PC-9 (cell line): ENCODE data around the gene CDH13. TPM values are rescaled to one million over a fixed set of nuclear protein-coding genes. Genes with fewer than 3 reads are reported as not detected.

Source experiments
- BruUV-seq: library from RNA; stranded (reverse); fragments of 400-500 nt; replicated peaks from 2 replicates; lab custom pipeline; 2021; lab: Mats Ljungman, UMichigan
- CTCF ChIA-PET: fragments of 300-600 bp; sonication (Branson Sonifier 250); formaldehyde crosslinking; loops from one replicate; lab custom pipeline; 2022; ENCODE audit warnings: antibody characterized with exemption; lab: Charles Lee
- POLR2A ChIA-PET: fragments of 300-600 bp; sonication (Branson Sonifier 250); formaldehyde crosslinking; loops from one replicate; lab custom pipeline; 2022; ENCODE audit warnings: antibody characterized with exemption; ENCODE audit not compliant: unreplicated experiment; lab: Charles Lee
- DNase-seq, 2 experiments: peaks; one replicate each; pipeline versions ENCODE4 v3.0.0 to v3.0.0-alpha.2; 2015 to 2022; ENCODE audit warnings: mixed read lengths in 1 of 2
- H2AFZ ChIP-seq: fragments of 200-600 bp; sonication (generic); 2 replicates; pipeline ENCODE4 v1.8.1; 2017; ENCODE audit warnings: antibody characterized with exemption
- H3F3A ChIP-seq: fragments of 200-600 bp; sonication (generic); 2 replicates; pipeline ENCODE4 v1.8.1; 2017; ENCODE audit warnings: antibody characterized with exemption, mild to moderate bottlenecking, low read depth; ENCODE audit not compliant: insufficient read depth
- H3K27ac ChIP-seq: fragments of 200-600 bp; sonication (generic); 2 replicates; pipeline ENCODE4 v1.6.1; 2016; ENCODE audit warnings: mixed run types
- H3K27me3 ChIP-seq: fragments of 200-600 bp; sonication (generic); 2 replicates; pipeline ENCODE4 v1.6.1; 2016; ENCODE audit warnings: low read depth, mixed run types; ENCODE audit not compliant: insufficient read depth
- H3K36me3 ChIP-seq: fragments of 200-600 bp; sonication (generic); 2 replicates; pipeline ENCODE4 v1.6.1; 2016; ENCODE audit warnings: low read depth, mixed run types
- H3K4me1 ChIP-seq: fragments of 200-600 bp; sonication (generic); replicated peaks from 2 replicates; pipeline ENCODE4 v1.6.1; 2016; ENCODE audit warnings: mixed run types; ENCODE audit not compliant: insufficient read depth
- H3K4me2 ChIP-seq: fragments of 200-600 bp; sonication (generic); 2 replicates; pipeline ENCODE4 v1.6.1; 2017; ENCODE audit warnings: mixed run types
- H3K4me3 ChIP-seq: fragments of 200-600 bp; sonication (generic); 2 replicates; pipeline ENCODE4 v1.6.1; 2016; ENCODE audit warnings: mixed run types
- H3K79me2 ChIP-seq: fragments of 200-600 bp; sonication (generic); 2 replicates; pipeline ENCODE4 v1.6.1; 2017; ENCODE audit warnings: low read depth, mixed run types
- H3K9me2 ChIP-seq: fragments of 200-600 bp; sonication (generic); 2 replicates; pipeline ENCODE4 v1.8.1; 2017; ENCODE audit warnings: mild to moderate bottlenecking; ENCODE audit not compliant: insufficient read depth
- H3K9me3 ChIP-seq: fragments of 200-600 bp; sonication (generic); 2 replicates; pipeline ENCODE4 v1.8.1; 2016; ENCODE audit warnings: low read depth; ENCODE audit not compliant: insufficient read depth
- H4K20me1 ChIP-seq: fragments of 200-600 bp; sonication (generic); 2 replicates; pipeline ENCODE4 v1.8.1; 2017; ENCODE audit not compliant: insufficient read depth
- CTCF ChIP-seq: fragments of 200-600 bp; sonication (generic); conservative IDR thresholded peaks from 2 replicates; pipeline ENCODE4 v1.6.1; 2017; ENCODE audit warnings: mixed run types, antibody characterized with exemption, mild to moderate bottlenecking, moderate library complexity
- EZH2 ChIP-seq: fragments of 200-600 bp; sonication (generic); IDR thresholded peaks from 2 replicates; pipeline ENCODE4 v1.8.0; 2017; ENCODE audit warnings: antibody characterized with exemption, low read depth
- intact Hi-C: fragments of 100-400 bp; cut with micrococcal nuclease; formaldehyde crosslinking; loops from one replicate; pipeline ENCODE4 v1.10.0; 2022; ENCODE audit not compliant: unreplicated experiment
- total RNA-seq: library from RNA; stranded (reverse); gene quantifications from 2 replicates; pipeline ENCODE4 v1.2.3, GENCODE V29; 2021

The CDH13 gene
- total RNA-seq, 1 experiment from 2014 or later, result 0.24 TPM

GRCh38 chr16:82667437-82667836 lies 40.7 kb downstream of the CDH13 start:
- DNase-seq, result no peak
- Histone ChIP-seq H3K36me3 (no peaks in the 10 kb centered on the region), H3K4me1 (no peaks in the 10 kb centered on the region), H2AFZ (no peak overlapping the region), H3K9me2 (no peaks in the 10 kb centered on the region), H3K4me2 (no peak overlapping the region), H3F3A (no peaks in the 10 kb centered on the region), H3K27ac (no peak overlapping the region), H3K4me3 (no peak overlapping the region), H3K27me3 (peaks cover 48% of the 10 kb centered on the region), H3K9me3 (no peaks in the 10 kb centered on the region), H4K20me1 (no peaks in the 10 kb centered on the region), H3K79me2 (no peaks in the 10 kb centered on the region)
- BruUV-seq, result no TSS peak
- ChIA-PET POLR2A (no interaction called here), CTCF (no interaction called here)
- intact Hi-C loops, result no loop called here
- TF ChIP-seq EZH2, result no peak
- TF ChIP-seq CTCF, result no peak

GRCh38 chr16:82668094-82668493 lies 41.3 kb downstream of the CDH13 start:
- Histone ChIP-seq H3K27ac (no peak overlapping the region), H3K4me1 (no peaks in the 10 kb centered on the region), H3K9me3 (no peaks in the 10 kb centered on the region), H3K79me2 (no peaks in the 10 kb centered on the region), H3K36me3 (no peaks in the 10 kb centered on the region), H2AFZ (no peak overlapping the region), H3K9me2 (no peaks in the 10 kb centered on the region), H3K27me3 (peaks cover 42% of the 10 kb centered on the region), H4K20me1 (no peaks in the 10 kb centered on the region), H3K4me3 (no peak overlapping the region), H3K4me2 (no peak overlapping the region), H3F3A (no peaks in the 10 kb centered on the region)
- CTCF ChIA-PET, result no interaction called here
- intact Hi-C loops, result no loop called here
- BruUV-seq, result no TSS peak
- no peak for DNase-seq
- POLR2A ChIA-PET, result no interaction called here
- no peak for TF ChIP-seq CTCF
- TF ChIP-seq EZH2, result no peak

- Histone ChIP-seq H3K27ac (no peak overlapping the region), H3K9me3 (no peaks in the 10 kb centered on the region), H3K4me1 (no peaks in the 10 kb centered on the region), H4K20me1 (no peaks in the 10 kb centered on the region), H3K9me2 (no peaks in the 10 kb centered on the region), H3K36me3 (no peaks in the 10 kb centered on the region), H3K4me3 (no peak overlapping the region), H2AFZ (no peak overlapping the region), H3F3A (no peaks in the 10 kb centered on the region), H3K27me3 (peaks cover 22% of the 10 kb centered on the region), H3K79me2 (no peaks in the 10 kb centered on the region), H3K4me2 (no peak overlapping the region)
- CTCF ChIA-PET, result no interaction called here
- POLR2A ChIA-PET, result no interaction called here
- no TSS peak for BruUV-seq
- TF ChIP-seq CTCF (peak; percentile 37; the same call in 1 of the 2 replicates), EZH2 (no peak)
- intact Hi-C loops, result no loop called here
- no peak for DNase-seq
Measured at GRCh38 chr16:82671741-82672140, 45.0 kb downstream of the CDH13 start.
